Natural killer cell (primary cell): ENCODE measurements around the gene ALLC. TPM values are rescaled to one million over a fixed set of nuclear protein-coding genes. Genes with fewer than 3 reads are reported as not detected.
"Not testable (repeated sequence)": the region's sequence is repeated elsewhere in the genome, so short reads cannot be mapped to it uniquely, and the experiment has no call there.

Experiments
- ATAC-seq, 3 donors: fragments of 150-1000 bp in 2 of 3; fragments of 200-7000 bp in 1 of 3; cut with Tn5 transposase; 1 replicate in 1 of 3; 2 replicates in 2 of 3; pipeline ENCODE4 v1.10.0; 2021; ENCODE audit warnings: mild to moderate bottlenecking in 2 of 3, moderate library complexity in 2 of 3
- DNase-seq, 2 donors: peaks; one replicate each; pipeline versions ENCODE4 v3.0.0 to v3.0.0-alpha.2; 2013 to 2021; ENCODE audit warnings: mixed read lengths in 1 of 2
- H3K27ac ChIP-seq: one replicate; pipeline ENCODE4 v1.5.1; 2013; ENCODE audit warnings: mild to moderate bottlenecking, low read length
- H3K27me3 ChIP-seq: one replicate; pipeline ENCODE4 v1.6.1; 2013; ENCODE audit warnings: low read length; ENCODE audit not compliant: control insufficient read depth, insufficient read depth
- H3K36me3 ChIP-seq: one replicate; pipeline ENCODE4 v1.6.1; 2013; ENCODE audit warnings: low read length; ENCODE audit not compliant: control insufficient read depth, insufficient read depth
- H3K4me1 ChIP-seq: one replicate; pipeline ENCODE4 v1.6.1; 2013; ENCODE audit warnings: low read length; ENCODE audit not compliant: control insufficient read depth, insufficient read depth
- H3K4me3 ChIP-seq: one replicate; pipeline ENCODE4 v1.5.1; 2013; ENCODE audit warnings: low read length
- H3K9me3 ChIP-seq: one replicate; pipeline ENCODE4 v1.6.1; 2013; ENCODE audit warnings: low read length; ENCODE audit not compliant: control insufficient read depth, insufficient read depth
- H3K27ac Mint-ChIP-seq, 2 donors: one replicate each; pipeline ENCODE4 v1.8.0; 2022; ENCODE audit warnings: mild to moderate bottlenecking in 2 of 2, mixed read lengths in 2 of 2, moderate library complexity in 1 of 2
- H3K27me3 Mint-ChIP-seq, 2 donors: one replicate each; pipeline ENCODE4 v1.8.0; 2022; ENCODE audit warnings: low read depth in 2 of 2, mixed read lengths in 2 of 2
- H3K36me3 Mint-ChIP-seq: one replicate; pipeline ENCODE4 v1.8.0; 2022; ENCODE audit warnings: mixed read lengths
- H3K4me1 Mint-ChIP-seq, 2 donors: one replicate each; pipeline ENCODE4 v1.8.0; 2022; ENCODE audit warnings: mixed read lengths in 2 of 2
- H3K4me3 Mint-ChIP-seq: one replicate; pipeline ENCODE4 v1.8.0; 2022; ENCODE audit warnings: mild to moderate bottlenecking, moderate library complexity, mixed read lengths
- H3K9me3 Mint-ChIP-seq, 2 donors: one replicate each; pipeline ENCODE4 v1.8.0; 2022; ENCODE audit warnings: mixed read lengths in 2 of 2
- CTCF ChIP-seq: fragments of 200-600 bp; IDR thresholded peaks from one replicate; pipeline ENCODE4 v1.8.0; 2022; ENCODE audit warnings: antibody characterized with exemption
- WGBS: methylation state at CpG from one replicate; pipeline ENCODE4 v1.1.7; 2013; ENCODE audit warnings: missing lambda C conversion rate; ENCODE audit not compliant: insufficient coverage; 5-methylcytosine and 5-hydroxymethylcytosine counted together
- intact Hi-C: fragments of 100-400 bp; cut with micrococcal nuclease; formaldehyde crosslinking; loops from one replicate; pipeline ENCODE4 v1.14.2; 2022
- total RNA-seq, 4 donors: library from RNA; stranded (reverse); fragments of 120-200 nt in 1 of 4; gene quantifications; one replicate each; pipeline versions ENCODE4 v1.2.3 to v1.2.4, GENCODE V29; 2013 to 2022

The ALLC gene
- total RNA-seq, 3 donors from 2014 or later (not counting 1 experiment from before 2014, with no cell fraction given) = not detected

DNA sequence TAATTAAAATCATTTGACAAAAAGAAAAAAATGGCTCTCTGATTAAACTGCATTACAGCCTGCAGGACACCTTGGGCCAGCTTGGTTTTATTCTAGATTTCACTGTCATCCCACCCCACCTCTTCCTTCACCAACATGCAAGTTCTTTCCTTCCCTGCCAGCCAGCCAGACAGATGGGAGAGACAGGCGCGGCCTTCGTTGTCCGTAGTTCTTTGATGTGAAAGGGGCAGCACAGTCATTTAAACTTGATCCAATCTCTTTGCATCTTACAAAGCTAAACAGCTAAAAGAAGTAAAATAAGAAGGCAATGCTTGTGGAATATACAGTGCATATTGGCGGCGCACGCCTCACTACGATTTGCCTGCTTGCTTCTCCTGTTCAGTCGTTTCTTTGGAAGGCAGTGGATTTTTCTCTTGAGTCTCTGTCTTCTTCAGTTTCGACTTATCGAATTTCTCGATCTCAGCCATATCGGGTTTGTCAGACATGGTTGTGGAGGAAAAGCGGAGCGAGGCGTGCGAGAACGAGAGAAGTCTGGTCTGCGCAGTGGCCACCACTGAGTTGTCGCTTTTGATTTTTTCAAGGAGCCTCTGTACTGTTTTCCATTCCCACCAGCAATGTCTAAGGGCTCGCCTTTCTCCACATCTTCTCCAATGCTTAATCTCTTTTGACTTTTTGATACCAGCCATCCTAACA, 40.7 kb upstream of the ALLC start:
- H3K9me3 Mint-ChIP-seq = no peaks in the 10 kb centered on the region
- Histone ChIP-seq H3K9me3 (no peaks in the 10 kb centered on the region), H3K36me3 (no peaks in the 10 kb centered on the region), H3K27me3 (no peaks in the 10 kb centered on the region), H3K27ac (no peak overlapping the region), H3K4me1 (no peaks in the 10 kb centered on the region), H3K4me3 (no peak overlapping the region)
- intact Hi-C loops = no loop called here
- TF ChIP-seq CTCF = no peak
- 96% methylated on average over 20 of the region's 21 CpGs for WGBS
- no peak overlapping the region for H3K27ac Mint-ChIP-seq
- H3K27me3 Mint-ChIP-seq = no peaks in the 10 kb centered on the region
- no peak overlapping the region for H3K4me3 Mint-ChIP-seq
- H3K4me1 Mint-ChIP-seq = no peaks in the 10 kb centered on the region
- H3K36me3 Mint-ChIP-seq = no peaks in the 10 kb centered on the region
- no peak for ATAC-seq
- DNase-seq = no peak

DNA sequence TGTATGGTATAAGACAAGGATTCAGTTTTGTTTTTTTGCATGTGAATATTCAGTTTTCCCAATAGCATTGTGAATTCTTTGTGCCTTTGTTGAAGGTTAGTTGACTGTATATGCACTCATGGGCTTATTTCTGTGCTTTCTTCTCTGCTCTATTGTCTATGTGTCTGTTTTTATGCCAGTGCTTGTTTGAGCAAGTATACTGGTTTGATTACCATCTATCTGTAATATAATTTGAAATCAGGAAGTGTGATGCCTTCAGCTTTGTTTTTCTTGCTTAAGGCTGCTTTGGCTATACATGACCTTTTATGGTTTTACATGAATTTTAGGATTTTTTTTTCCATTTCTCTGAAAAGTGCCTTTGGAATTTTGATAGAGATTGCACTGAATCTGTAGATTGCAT, 39.6 kb upstream of the ALLC start:
- Histone ChIP-seq H3K9me3 (no peaks in the 10 kb centered on the region), H3K36me3 (no peaks in the 10 kb centered on the region), H3K27ac (no peak overlapping the region), H3K4me3 (no peak overlapping the region), H3K4me1 (no peaks in the 10 kb centered on the region), H3K27me3 (no peaks in the 10 kb centered on the region)
- TF ChIP-seq CTCF = no peak
- no peak for DNase-seq
- Mint-ChIP-seq H3K27me3 (peaks cover 0 to under 1% of the 10 kb centered on the region in 2 donors), H3K4me3 (no peak overlapping the region), H3K9me3 (no peaks in the 10 kb centered on the region), H3K27ac (no peak overlapping the region), H3K4me1 (no peaks in the 10 kb centered on the region), H3K36me3 (no peaks in the 10 kb centered on the region)
- intact Hi-C loops = no loop called here
- no peak for ATAC-seq

DNA sequence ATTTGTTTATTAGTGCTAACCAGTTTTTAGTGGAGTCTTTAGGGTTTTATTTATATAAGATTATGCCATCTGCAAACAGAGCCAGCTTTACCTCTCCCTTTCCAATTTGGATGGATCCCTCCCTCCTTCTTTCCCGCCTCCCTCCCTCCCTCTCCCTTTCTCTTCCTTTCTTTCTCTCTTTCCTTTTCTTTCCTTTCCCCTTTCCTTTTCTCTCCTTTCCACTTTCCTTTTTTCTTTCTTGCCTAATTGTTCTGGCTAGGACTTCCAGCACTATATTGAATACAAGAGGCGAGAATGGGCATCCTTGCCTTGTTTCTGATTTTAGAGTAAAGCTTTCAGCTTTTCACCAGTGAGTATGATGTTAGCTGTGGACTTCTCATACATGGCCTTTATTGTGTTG, 39.0 kb upstream of the ALLC start:
- intact Hi-C loops = no loop called here
- DNase-seq (no peak), ATAC-seq (no peak)
- 88% methylated on average over 2 of the region's 2 CpGs for whole genome bisulfite sequencing
- Histone ChIP-seq H3K4me1 (no peaks in the 10 kb centered on the region), H3K4me3 (no peak overlapping the region), H3K36me3 (no peaks in the 10 kb centered on the region), H3K27me3 (no peaks in the 10 kb centered on the region), H3K27ac (no peak overlapping the region), H3K9me3 (no peaks in the 10 kb centered on the region)
- Mint-ChIP-seq H3K36me3 (no peaks in the 10 kb centered on the region), H3K27me3 (peaks cover 0 to 3% of the 10 kb centered on the region in 2 donors), H3K27ac (no peak overlapping the region), H3K4me3 (no peak overlapping the region), H3K4me1 (no peaks in the 10 kb centered on the region), H3K9me3 (no peaks in the 10 kb centered on the region)
- no peak for TF ChIP-seq CTCF

DNA sequence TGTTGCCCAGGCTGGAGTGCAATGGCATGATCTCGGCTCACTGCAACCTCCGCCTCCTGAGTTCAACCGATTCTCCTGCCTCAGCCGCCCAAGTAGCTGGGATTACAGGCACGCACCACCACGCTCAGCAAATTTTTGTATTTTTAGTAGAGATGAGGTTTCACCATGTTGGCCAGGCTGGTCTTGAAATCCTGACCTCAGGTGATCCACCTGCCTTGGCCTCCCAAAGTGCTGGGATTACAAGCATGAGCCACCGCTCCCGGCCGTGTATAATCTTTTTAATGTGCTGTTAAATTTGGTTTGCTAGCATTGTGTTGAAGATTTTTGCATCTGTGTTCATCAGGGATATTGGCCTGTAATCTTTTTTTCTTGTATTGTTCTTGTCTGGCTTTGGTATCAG, 38.3 kb upstream of the ALLC start:
- WGBS = 98% methylated on average over 9 of the region's 9 CpGs
- H3K9me3 ChIP-seq, H3K4me1 Mint-ChIP-seq, H3K4me3 ChIP-seq, H3K4me1 ChIP-seq, H3K36me3 ChIP-seq, H3K9me3 Mint-ChIP-seq, H3K27me3 ChIP-seq, intact Hi-C loops, H3K27ac ChIP-seq, ATAC-seq, H3K36me3 Mint-ChIP-seq, H3K27me3 Mint-ChIP-seq, H3K27ac Mint-ChIP-seq, DNase-seq, H3K4me3 Mint-ChIP-seq: not testable (repeated sequence)
